Activated naive CD8-positive, alpha-beta T cell (primary cell): ENCODE results near the gene TRRAP.

Experiments
- H3K27ac Mint-ChIP-seq: one replicate; pipeline ENCODE4 v1.8.0; 2021; ENCODE audit warnings: mixed read lengths
- H3K27me3 Mint-ChIP-seq: one replicate; pipeline ENCODE4 v1.8.0; 2021; ENCODE audit warnings: mixed read lengths
- H3K36me3 Mint-ChIP-seq: one replicate; pipeline ENCODE4 v1.8.0; 2021; ENCODE audit warnings: mixed read lengths
- H3K4me1 Mint-ChIP-seq: one replicate; pipeline ENCODE4 v1.8.0; 2021; ENCODE audit warnings: low read depth, mixed read lengths
- H3K4me3 Mint-ChIP-seq: one replicate; pipeline ENCODE4 v1.8.0; 2021; ENCODE audit warnings: mild to moderate bottlenecking, mixed read lengths
- H3K9me3 Mint-ChIP-seq: one replicate; pipeline ENCODE4 v1.8.0; 2021; ENCODE audit warnings: low read depth, mixed read lengths

The TRRAP gene

GRCh38 chr7:98993024-98993897, 114.9 kb downstream of the TRRAP start:
- peaks cover 14% of the 10 kb centered on the region for H3K36me3 Mint-ChIP-seq

GRCh38 chr7:98994046-98994944, 116.0 kb downstream of the TRRAP start:
- Mint-ChIP-seq H3K9me3 (no peaks in the 10 kb centered on the region), H3K27me3 (no peaks in the 10 kb centered on the region), H3K4me3 (no peak overlapping the region), H3K36me3 (peaks cover 9% of the 10 kb centered on the region), H3K27ac (no peak overlapping the region), H3K4me1 (peaks cover 27% of the 10 kb centered on the region)

More at GRCh38 chr7:98993024-98993897, 114.9 kb downstream of the TRRAP start:
- H3K9me3 Mint-ChIP-seq: no peaks in the 10 kb centered on the region
- H3K27me3 Mint-ChIP-seq: no peaks in the 10 kb centered on the region
- H3K4me3 Mint-ChIP-seq: no peak overlapping the region
- peaks cover 37% of the 10 kb centered on the region for H3K4me1 Mint-ChIP-seq
- H3K27ac Mint-ChIP-seq: no peak overlapping the region

GRCh38 chr7:98995111-98995510, 116.8 kb downstream of the TRRAP start:
- no peaks in the 10 kb centered on the region for H3K27me3 Mint-ChIP-seq
- H3K27ac Mint-ChIP-seq: no peak overlapping the region
- H3K4me3 Mint-ChIP-seq: no peak overlapping the region
- peaks cover 23% of the 10 kb centered on the region for H3K4me1 Mint-ChIP-seq
- H3K9me3 Mint-ChIP-seq: no peaks in the 10 kb centered on the region
- peaks cover 7% of the 10 kb centered on the region for H3K36me3 Mint-ChIP-seq

- Mint-ChIP-seq H3K4me3 (peak overlapping the region; percentile 51), H3K4me1 (peaks cover 20% of the 10 kb centered on the region), H3K27ac (peak overlapping the region; percentile 81), H3K36me3 (peaks cover 5% of the 10 kb centered on the region), H3K9me3 (no peaks in the 10 kb centered on the region), H3K27me3 (no peaks in the 10 kb centered on the region)
These were observed 117.3 kb downstream of the TRRAP start for GRCh38 chr7:98995523-98996149.

GRCh38 chr7:98996150-98996552, 117.8 kb downstream of the TRRAP start:
- Mint-ChIP-seq H3K27ac (peak overlapping the region; percentile 81), H3K4me1 (peaks cover 25% of the 10 kb centered on the region), H3K4me3 (peak overlapping the region; percentile 51), H3K36me3 (peaks cover 8% of the 10 kb centered on the region), H3K9me3 (no peaks in the 10 kb centered on the region), H3K27me3 (no peaks in the 10 kb centered on the region)

GRCh38 chr7:98997846-98998245, 119.5 kb downstream of the TRRAP start:
- Mint-ChIP-seq H3K27ac (no peak overlapping the region), H3K36me3 (peaks cover 13% of the 10 kb centered on the region), H3K4me3 (no peak overlapping the region), H3K9me3 (no peaks in the 10 kb centered on the region), H3K4me1 (peaks cover 36% of the 10 kb centered on the region), H3K27me3 (no peaks in the 10 kb centered on the region)

- H3K27ac Mint-ChIP-seq: peak overlapping the region; percentile 73
- no peaks in the 10 kb centered on the region for H3K27me3 Mint-ChIP-seq
- peaks cover 36% of the 10 kb centered on the region for H3K4me1 Mint-ChIP-seq
- peaks cover 13% of the 10 kb centered on the region for H3K36me3 Mint-ChIP-seq
- H3K9me3 Mint-ChIP-seq: no peaks in the 10 kb centered on the region
- H3K4me3 Mint-ChIP-seq: no peak overlapping the region
These were observed 120.7 kb downstream of the TRRAP start for GRCh38 chr7:98998821-98999725.

GRCh38 chr7:99000196-99000903, 122.0 kb downstream of the TRRAP start:
- no peaks in the 10 kb centered on the region for H3K9me3 Mint-ChIP-seq
- peaks cover 13% of the 10 kb centered on the region for H3K36me3 Mint-ChIP-seq
- H3K27me3 Mint-ChIP-seq: no peaks in the 10 kb centered on the region
- H3K4me3 Mint-ChIP-seq: peak overlapping the region; percentile 77
- H3K27ac Mint-ChIP-seq: peak overlapping the region; percentile 94
- H3K4me1 Mint-ChIP-seq: peaks cover 34% of the 10 kb centered on the region

GRCh38 chr7:99000904-99001465, 122.7 kb downstream of the TRRAP start:
- H3K9me3 Mint-ChIP-seq: no peaks in the 10 kb centered on the region
- peak overlapping the region; percentile 77 for H3K4me3 Mint-ChIP-seq
- H3K36me3 Mint-ChIP-seq: peaks cover 12% of the 10 kb centered on the region
- H3K27me3 Mint-ChIP-seq: no peaks in the 10 kb centered on the region
- H3K4me1 Mint-ChIP-seq: peaks cover 28% of the 10 kb centered on the region
- peak overlapping the region; percentile 94 for H3K27ac Mint-ChIP-seq

- Mint-ChIP-seq H3K4me1 (peaks cover 22% of the 10 kb centered on the region), H3K9me3 (no peaks in the 10 kb centered on the region), H3K4me3 (peak overlapping the region; percentile 77), H3K36me3 (peaks cover 11% of the 10 kb centered on the region), H3K27ac (peak overlapping the region; percentile 94), H3K27me3 (no peaks in the 10 kb centered on the region)
These were observed 123.3 kb downstream of the TRRAP start for GRCh38 chr7:99001482-99002147.

- peak overlapping the region; percentile 80 for H3K27ac Mint-ChIP-seq
- no peaks in the 10 kb centered on the region for H3K9me3 Mint-ChIP-seq
- peaks cover 11% of the 10 kb centered on the region for H3K36me3 Mint-ChIP-seq
These were observed 124.0 kb downstream of the TRRAP start for GRCh38 chr7:99002148-99002826.

GRCh38 chr7:99002827-99003212, 124.5 kb downstream of the TRRAP start:
- Mint-ChIP-seq H3K36me3 (peaks cover 11% of the 10 kb centered on the region), H3K27me3 (no peaks in the 10 kb centered on the region), H3K27ac (peak overlapping the region; percentile 80), H3K9me3 (no peaks in the 10 kb centered on the region), H3K4me1 (peaks cover 22% of the 10 kb centered on the region), H3K4me3 (no peak overlapping the region)

More at GRCh38 chr7:99002148-99002826, 124.0 kb downstream of the TRRAP start:
- H3K27me3 Mint-ChIP-seq: no peaks in the 10 kb centered on the region
- H3K4me3 Mint-ChIP-seq: no peak overlapping the region
- H3K4me1 Mint-ChIP-seq: peaks cover 22% of the 10 kb centered on the region
